SU-DHL-6 (cell line): Measurements from ENCODE around the gene SH3BGR.

ENCODE experiments used
- EZH2phosphoT487 ChIP-seq: fragments of 200-600 bp; sonication (generic), shearing (Covaris generic); conservative IDR thresholded peaks from 2 replicates; pipeline ENCODE4 v1.6.1; 2018; ENCODE audit warnings: mild to moderate bottlenecking, antibody characterized with exemption, low read length, moderate library complexity, mixed read lengths
- TF ChIP-seq, protein P1 (sequence below): fragments of 200-600 bp; sonication (generic); IDR thresholded peaks from one replicate; pipeline ENCODE4 v1.5.1; 2017; ENCODE audit warnings: antibody characterized with exemption, mild to moderate bottlenecking, low read length, moderate library complexity; ENCODE audit not compliant: insufficient read depth, poor library complexity, severe bottlenecking

DNA sequence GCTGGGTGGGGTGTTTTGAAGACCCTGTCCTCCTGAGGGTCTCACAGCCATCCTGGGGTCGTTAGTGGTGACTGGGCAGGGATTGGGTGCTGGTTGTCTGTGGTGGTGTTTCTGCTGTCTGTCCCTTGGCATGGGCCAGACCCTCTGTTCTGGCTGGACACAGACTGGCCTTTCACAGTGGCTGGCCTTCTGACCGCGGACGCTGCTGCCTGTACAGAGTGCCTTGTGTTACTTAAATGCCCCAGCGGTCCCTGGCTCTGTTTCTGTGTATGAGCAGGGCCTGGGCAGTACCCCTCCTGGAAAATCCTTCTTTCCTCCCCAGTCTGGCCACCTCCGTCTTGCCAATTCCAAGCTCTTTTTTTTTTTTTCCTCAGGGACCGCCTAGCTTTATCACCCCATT, 50.9 kb downstream of the SH3BGR start:
- TF ChIP-seq, protein P1, sequence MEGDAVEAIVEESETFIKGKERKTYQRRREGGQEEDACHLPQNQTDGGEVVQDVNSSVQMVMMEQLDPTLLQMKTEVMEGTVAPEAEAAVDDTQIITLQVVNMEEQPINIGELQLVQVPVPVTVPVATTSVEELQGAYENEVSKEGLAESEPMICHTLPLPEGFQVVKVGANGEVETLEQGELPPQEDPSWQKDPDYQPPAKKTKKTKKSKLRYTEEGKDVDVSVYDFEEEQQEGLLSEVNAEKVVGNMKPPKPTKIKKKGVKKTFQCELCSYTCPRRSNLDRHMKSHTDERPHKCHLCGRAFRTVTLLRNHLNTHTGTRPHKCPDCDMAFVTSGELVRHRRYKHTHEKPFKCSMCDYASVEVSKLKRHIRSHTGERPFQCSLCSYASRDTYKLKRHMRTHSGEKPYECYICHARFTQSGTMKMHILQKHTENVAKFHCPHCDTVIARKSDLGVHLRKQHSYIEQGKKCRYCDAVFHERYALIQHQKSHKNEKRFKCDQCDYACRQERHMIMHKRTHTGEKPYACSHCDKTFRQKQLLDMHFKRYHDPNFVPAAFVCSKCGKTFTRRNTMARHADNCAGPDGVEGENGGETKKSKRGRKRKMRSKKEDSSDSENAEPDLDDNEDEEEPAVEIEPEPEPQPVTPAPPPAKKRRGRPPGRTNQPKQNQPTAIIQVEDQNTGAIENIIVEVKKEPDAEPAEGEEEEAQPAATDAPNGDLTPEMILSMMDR = no peak
- no peak for TF ChIP-seq EZH2phosphoT487
